ENCODE results near the gene TSEN15. TPM values are rescaled to one million over a fixed set of nuclear protein-coding genes. Genes with fewer than 3 reads are reported as not detected.

Gene TSEN15
- total and polyA plus RNA-seq, 2 of the 13 experiments (the other 11 are each of a cell fraction or from before 2014, with no cell fraction given), result 25.6 to 35.8 TPM

- TF ChIP-seq ELK4 (CRISPR knock-in tag; IDR thresholded peaks at IDR 0.05; ENCODE audit: borderline replicate concordance) (no peak), ZNF549 (CRISPR knock-in tag; IDR thresholded peaks at IDR 0.05) (no peak), ZNF225 (CRISPR knock-in tag; IDR thresholded peaks at IDR 0.05) (peak; percentile 93; the same call in 1 of the 2 replicates), CENPX (CRISPR knock-in tag; IDR thresholded peaks at IDR 0.05) (no peak), ZNF3 (CRISPR knock-in tag; IDR thresholded peaks at IDR 0.05) (no peak), KDM1A (CRISPR knock-in tag; IDR thresholded peaks at IDR 0.05) (peak; percentile 17; the same call in 1 of the 2 replicates), ZNF7 (CRISPR knock-in tag; IDR thresholded peaks at IDR 0.05) (no peak), ZNF83 (CRISPR knock-in tag; IDR thresholded peaks at IDR 0.05; ENCODE audit: borderline replicate concordance) (no peak; the same call in 1 of the 2 replicates), PCBP1 (IDR thresholded peaks at IDR 0.05; ENCODE audit: borderline replicate concordance, low read depth, low read length) (no peak), TEAD2 (CRISPR knock-in tag; IDR thresholded peaks at IDR 0.05) (no peak), ZNF333 (CRISPR knock-in tag; IDR thresholded peaks at IDR 0.05; ENCODE audit: borderline replicate concordance) (no peak), AHR (CRISPR knock-in tag; IDR thresholded peaks at IDR 0.05) (peak; percentile 90), RAD51 (IDR thresholded peaks at IDR 0.05; ENCODE audit: borderline replicate concordance) (no peak), ZNF614 (CRISPR knock-in tag; IDR thresholded peaks at IDR 0.05; ENCODE audit: borderline replicate concordance) (peak; percentile 79; the same call in 1 of the 2 replicates)
- TF ChIP-seq, protein P1, sequence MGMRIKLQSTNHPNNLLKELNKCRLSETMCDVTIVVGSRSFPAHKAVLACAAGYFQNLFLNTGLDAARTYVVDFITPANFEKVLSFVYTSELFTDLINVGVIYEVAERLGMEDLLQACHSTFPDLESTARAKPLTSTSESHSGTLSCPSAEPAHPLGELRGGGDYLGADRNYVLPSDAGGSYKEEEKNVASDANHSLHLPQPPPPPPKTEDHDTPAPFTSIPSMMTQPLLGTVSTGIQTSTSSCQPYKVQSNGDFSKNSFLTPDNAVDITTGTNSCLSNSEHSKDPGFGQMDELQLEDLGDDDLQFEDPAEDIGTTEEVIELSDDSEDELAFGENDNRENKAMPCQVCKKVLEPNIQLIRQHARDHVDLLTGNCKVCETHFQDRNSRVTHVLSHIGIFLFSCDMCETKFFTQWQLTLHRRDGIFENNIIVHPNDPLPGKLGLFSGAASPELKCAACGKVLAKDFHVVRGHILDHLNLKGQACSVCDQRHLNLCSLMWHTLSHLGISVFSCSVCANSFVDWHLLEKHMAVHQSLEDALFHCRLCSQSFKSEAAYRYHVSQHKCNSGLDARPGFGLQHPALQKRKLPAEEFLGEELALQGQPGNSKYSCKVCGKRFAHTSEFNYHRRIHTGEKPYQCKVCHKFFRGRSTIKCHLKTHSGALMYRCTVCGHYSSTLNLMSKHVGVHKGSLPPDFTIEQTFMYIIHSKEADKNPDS (CRISPR knock-in tag; IDR thresholded peaks at IDR 0.05), result no peak
- TF ChIP-seq, protein P2, sequence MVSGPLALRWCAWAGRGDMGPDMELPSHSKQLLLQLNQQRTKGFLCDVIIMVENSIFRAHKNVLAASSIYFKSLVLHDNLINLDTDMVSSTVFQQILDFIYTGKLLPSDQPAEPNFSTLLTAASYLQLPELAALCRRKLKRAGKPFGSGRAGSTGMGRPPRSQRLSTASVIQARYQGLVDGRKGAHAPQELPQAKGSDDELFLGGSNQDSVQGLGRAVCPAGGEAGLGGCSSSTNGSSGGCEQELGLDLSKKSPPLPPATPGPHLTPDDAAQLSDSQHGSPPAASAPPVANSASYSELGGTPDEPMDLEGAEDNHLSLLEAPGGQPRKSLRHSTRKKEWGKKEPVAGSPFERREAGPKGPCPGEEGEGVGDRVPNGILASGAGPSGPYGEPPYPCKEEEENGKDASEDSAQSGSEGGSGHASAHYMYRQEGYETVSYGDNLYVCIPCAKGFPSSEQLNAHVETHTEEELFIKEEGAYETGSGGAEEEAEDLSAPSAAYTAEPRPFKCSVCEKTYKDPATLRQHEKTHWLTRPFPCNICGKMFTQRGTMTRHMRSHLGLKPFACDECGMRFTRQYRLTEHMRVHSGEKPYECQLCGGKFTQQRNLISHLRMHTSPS (CRISPR knock-in tag; IDR thresholded peaks at IDR 0.05; ENCODE audit: low read depth), result peak; percentile 15; the same call in 1 of the 2 replicates
- TF ChIP-seq, protein P3, sequence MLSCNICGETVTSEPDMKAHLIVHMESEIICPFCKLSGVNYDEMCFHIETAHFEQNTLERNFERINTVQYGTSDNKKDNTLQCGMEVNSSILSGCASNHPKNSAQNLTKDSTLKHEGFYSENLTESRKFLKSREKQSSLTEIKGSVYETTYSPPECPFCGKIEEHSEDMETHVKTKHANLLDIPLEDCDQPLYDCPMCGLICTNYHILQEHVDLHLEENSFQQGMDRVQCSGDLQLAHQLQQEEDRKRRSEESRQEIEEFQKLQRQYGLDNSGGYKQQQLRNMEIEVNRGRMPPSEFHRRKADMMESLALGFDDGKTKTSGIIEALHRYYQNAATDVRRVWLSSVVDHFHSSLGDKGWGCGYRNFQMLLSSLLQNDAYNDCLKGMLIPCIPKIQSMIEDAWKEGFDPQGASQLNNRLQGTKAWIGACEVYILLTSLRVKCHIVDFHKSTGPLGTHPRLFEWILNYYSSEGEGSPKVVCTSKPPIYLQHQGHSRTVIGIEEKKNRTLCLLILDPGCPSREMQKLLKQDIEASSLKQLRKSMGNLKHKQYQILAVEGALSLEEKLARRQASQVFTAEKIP (CRISPR knock-in tag; IDR thresholded peaks at IDR 0.05; ENCODE audit: borderline replicate concordance), result no peak
- TF ChIP-seq, protein P4, sequence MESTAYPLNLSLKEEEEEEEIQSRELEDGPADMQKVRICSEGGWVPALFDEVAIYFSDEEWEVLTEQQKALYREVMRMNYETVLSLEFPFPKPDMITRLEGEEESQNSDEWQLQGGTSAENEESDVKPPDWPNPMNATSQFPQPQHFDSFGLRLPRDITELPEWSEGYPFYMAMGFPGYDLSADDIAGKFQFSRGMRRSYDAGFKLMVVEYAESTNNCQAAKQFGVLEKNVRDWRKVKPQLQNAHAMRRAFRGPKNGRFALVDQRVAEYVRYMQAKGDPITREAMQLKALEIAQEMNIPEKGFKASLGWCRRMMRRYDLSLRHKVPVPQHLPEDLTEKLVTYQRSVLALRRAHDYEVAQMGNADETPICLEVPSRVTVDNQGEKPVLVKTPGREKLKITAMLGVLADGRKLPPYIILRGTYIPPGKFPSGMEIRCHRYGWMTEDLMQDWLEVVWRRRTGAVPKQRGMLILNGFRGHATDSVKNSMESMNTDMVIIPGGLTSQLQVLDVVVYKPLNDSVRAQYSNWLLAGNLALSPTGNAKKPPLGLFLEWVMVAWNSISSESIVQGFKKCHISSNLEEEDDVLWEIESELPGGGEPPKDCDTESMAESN (CRISPR knock-in tag; conservative IDR thresholded peaks at IDR 0.05), result peak; percentile 97
These were observed at the start of gene TSEN15 (continued) for GRCh38 chr1:184051485-184052193.

Measured in HepG2 (cell line).